Activated CD4-positive, alpha-beta T cell treated with anti-CD3 and anti-CD28 coated beads for 48 hours (primary cell): ENCODE data around the gene CRTAC1.

Experiments used
- DNase-seq: peaks from one replicate; pipeline ENCODE4 v3.0.0-alpha.2; 2020

The CRTAC1 gene

DNA sequence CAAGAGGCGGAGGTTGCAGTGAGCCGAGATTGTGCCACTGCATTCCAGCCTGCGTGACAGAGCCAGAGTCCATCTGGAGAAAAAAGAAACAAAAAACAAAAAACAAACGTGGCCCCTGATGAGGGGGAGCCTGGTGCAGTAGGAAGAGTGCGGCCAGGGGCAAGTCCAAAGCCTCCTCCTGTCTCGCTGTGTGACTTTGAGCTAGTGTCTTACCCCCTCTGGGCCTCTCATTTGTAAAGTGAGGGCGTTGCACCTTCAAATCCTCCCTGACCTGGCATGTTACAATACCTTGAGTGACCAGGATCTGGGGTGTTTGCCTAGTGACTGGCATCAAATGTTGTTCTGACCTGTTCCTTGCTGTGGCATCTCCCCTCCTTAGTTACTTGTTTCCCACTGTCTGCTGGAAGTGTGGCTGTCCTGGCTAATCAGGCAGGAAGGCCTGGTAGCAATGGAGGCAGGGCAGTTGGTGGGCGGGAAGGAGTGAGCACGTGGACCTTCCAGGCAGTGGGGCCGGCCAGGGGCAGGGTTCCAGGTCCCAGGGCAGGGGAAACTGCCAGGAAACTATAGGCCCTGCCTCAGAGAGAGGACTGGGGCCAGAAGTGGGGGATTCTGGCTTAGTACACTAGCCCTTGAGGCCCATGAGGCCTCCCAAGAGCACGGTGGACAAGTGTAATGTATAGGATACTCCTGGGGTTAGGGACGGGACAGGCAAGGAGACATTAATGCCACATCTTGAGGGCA lies 205.2 kb downstream of the CRTAC1 start:
- DNase-seq, result no peak

DNA sequence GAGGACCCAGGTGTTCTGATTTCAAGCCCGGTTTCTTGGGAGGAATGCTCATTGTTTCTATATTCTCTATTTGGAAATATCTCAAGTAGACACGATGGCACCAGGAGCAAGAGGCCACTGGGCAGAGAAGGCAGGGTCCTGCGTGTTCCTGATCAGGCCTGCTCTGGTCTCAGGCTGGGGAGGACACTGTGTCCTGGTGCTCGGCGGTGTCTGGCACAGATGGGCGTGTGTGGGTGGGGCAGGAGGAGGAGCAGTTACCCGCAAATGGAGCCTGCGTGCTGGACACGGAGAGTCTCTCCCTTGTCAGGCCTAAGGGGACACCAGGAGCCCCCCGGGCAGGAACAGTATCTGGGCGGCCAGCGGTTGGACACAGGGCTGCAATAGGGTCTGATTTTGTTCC lies 206.7 kb downstream of the CRTAC1 start:
- DNase-seq, result no peak

DNA sequence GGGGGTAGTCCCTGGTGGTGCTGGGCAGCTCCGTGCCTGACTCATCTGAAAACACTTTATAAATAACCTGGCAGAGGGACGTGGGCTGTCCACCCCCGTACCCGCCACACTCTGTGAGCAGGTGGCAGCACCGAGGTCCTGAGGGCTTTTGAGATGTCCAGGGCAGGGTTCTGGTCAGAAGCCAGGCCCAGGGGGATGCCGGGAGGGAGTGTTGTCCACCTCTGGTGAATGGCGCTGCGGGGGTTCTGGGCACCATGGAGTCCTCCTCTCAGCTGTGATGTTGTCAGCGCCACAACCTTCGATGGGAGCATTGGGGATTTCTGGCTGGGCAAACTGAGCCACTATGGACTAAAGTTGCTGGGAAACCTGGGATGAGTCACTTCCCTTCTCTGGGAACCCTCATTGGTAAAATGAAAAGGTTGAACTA lies 208.1 kb downstream of the CRTAC1 start:
- no peak for DNase-seq

DNA sequence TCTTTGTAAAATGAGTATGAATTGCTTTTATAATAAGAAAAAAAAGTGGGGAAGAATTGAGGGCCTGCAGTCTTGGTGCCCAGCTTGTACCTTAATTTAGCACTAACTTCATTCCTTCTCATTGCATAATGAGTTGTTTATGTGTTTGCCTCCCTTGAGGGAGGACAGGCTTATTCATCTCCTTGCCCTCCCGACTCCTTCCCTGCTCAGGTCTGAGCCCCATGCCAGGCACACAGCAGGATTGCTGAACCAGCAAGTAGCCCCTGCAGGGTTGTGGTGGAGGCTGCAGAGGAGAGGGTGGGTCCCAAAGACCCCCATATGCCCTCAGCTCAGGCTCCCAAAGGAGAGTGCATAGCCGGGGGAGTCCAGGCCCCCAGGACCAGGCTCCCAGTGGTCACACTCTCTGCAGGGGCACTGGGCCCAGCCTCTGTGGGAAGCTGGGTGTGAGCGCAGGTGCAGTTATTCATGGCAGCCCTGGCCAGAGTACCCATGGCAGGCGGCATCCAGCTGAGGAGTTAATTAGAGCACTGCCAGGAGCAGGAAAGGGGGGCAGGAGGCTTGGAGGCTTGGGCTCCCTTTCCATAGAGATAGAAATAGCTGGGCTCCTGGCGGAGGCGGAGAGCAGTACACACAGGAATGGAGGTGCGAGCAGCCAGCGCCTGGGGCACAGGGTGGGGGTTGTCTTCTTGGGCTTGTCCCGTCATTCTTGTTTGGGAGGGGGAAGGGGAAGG lies 208.9 kb downstream of the CRTAC1 start:
- DNase-seq, result no peak

DNA sequence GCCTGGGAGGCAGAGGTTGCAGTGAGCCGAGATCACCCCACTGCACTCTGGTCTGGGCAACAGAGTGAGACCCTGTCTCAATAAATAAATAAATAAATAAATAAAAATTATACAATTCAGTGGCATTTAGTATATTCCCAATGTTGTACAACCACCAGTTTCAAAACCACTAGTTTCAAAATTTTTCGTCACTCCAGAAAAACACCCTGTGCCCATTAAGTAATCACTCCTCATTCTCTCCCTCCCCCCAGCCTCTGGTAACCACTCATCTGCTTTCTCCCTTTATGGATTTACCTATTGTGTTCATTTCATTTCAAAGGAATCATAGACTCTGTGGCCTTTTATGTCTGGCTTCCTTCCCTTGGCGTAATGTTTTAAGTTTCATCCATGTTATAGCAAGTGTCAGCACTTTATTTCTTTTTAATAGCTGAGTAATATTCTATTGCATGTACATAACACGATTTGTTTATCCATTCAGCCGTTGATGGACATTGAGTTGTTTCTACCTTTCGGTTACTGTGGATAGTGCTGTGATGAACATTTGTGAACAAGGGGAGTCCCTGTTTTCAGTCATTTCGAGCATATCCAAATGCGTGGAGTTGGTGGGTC lies 210.2 kb downstream of the CRTAC1 start:
- no peak for DNase-seq

- no peak for DNase-seq
Observed at GRCh38 chr10:97818572-97818971, 211.8 kb downstream of the CRTAC1 start.

GRCh38 chr10:97816609-97817008 lies 213.8 kb downstream of the CRTAC1 start:
- no peak for DNase-seq
